HL-60 (cell line): ENCODE data around the gene VPS18.
"Not testable (repeated sequence)": the region's sequence is repeated elsewhere in the genome, so short reads cannot be mapped to it uniquely, and the experiment has no call there.

Experiments
- DNase-seq, 2 experiments: peaks; one replicate each; pipeline ENCODE4 v3.0.0-alpha.2; 2010 to 2020; ENCODE audit warnings: low read depth in 1 of 2, low spot score in 1 of 2
- H3K27ac ChIP-seq: fragments of 250-450 bp; sonication (Bioruptor Pico); replicated peaks from 2 replicates; pipeline ENCODE4 v1.5.1; 2020; ENCODE audit warnings: mild to moderate bottlenecking, moderate library complexity
- H3K27me3 ChIP-seq: fragments of 250-450 bp; sonication (Bioruptor Pico); 2 replicates; pipeline ENCODE4 v1.5.1; 2021; ENCODE audit warnings: mild to moderate bottlenecking, moderate library complexity; ENCODE audit not compliant: insufficient read depth, poor library complexity, severe bottlenecking
- H3K4me3 ChIP-seq: replicated peaks from 2 replicates; pipeline ENCODE4 v1.5.1; 2011; ENCODE audit warnings: mild to moderate bottlenecking, control low read depth, low read length; ENCODE audit not compliant: insufficient read depth
- CTCF ChIP-seq: IDR thresholded peaks from one replicate; pipeline ENCODE4 v1.5.1; 2011; ENCODE audit warnings: low read length, control low read depth, inconsistent platforms; ENCODE audit not compliant: insufficient read depth
- GABPA ChIP-seq: IDR thresholded peaks from 2 replicates; pipeline ENCODE4 v1.6.1; 2012; ENCODE audit warnings: low read depth
- POLR2AphosphoS5 ChIP-seq: IDR thresholded peaks from 2 replicates; pipeline ENCODE4 v1.6.1; 2012; ENCODE audit warnings: low read depth
- REST ChIP-seq: IDR thresholded peaks from 2 replicates; pipeline ENCODE4 v1.6.1; 2012; ENCODE audit warnings: low read depth; ENCODE audit not compliant: insufficient replicate concordance
- SPI1 ChIP-seq: IDR thresholded peaks from 2 replicates; pipeline ENCODE4 v1.6.1; 2012; ENCODE audit warnings: low read depth, mild to moderate bottlenecking, borderline replicate concordance

Gene VPS18

GRCh38 chr15:40857601-40858341, 36.5 kb upstream of the VPS18 start:
- no peak overlapping the region for H3K27ac ChIP-seq
- TF ChIP-seq GABPA (no peak), CTCF (peak; percentile 99), REST (no peak), POLR2AphosphoS5 (no peak)

DNA sequence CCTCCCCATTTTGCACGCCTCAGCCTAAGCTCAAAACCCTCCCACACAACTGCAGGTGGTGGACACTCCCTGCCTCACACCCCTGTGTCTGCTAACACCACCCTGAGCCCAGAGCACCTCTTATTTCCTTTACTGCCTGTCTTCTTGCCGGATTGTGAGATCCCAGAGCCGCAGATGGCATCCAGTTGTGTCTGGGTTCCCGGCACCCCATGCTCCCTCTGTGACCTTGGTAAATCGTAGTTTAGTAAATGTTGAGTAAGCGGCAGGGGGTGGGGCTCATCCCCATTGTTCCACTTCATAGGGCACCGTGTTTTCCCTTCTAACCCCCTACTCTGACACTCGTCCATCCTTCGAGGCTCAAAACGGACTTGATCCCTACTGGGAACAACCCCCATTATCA, 35.5 kb upstream of the VPS18 start:
- H3K27me3 ChIP-seq, result no peaks in the 10 kb centered on the region
- TF ChIP-seq GABPA (no peak), CTCF (no peak), REST (no peak), POLR2AphosphoS5 (no peak), SPI1 (no peak)
- H3K27ac ChIP-seq, result no peak overlapping the region
- no peak overlapping the region for H3K4me3 ChIP-seq
- no peak for DNase-seq

More at GRCh38 chr15:40857601-40858341, 36.5 kb upstream of the VPS18 start:
- DNase-seq, result peak in 1 of 2 experiments; percentile 81
- no peaks in the 10 kb centered on the region for H3K27me3 ChIP-seq
- no peak overlapping the region for H3K4me3 ChIP-seq

- no peaks in the 10 kb centered on the region for H3K27me3 ChIP-seq
- TF ChIP-seq GABPA (no peak), POLR2AphosphoS5 (no peak), CTCF (peak; percentile 84)
- H3K27ac ChIP-seq, result no peak overlapping the region
- no peak overlapping the region for H3K4me3 ChIP-seq
- peak; percentile 70 to 87 for DNase-seq
These were observed 34.9 kb upstream of the VPS18 start for GRCh38 chr15:40859206-40859851.

DNA sequence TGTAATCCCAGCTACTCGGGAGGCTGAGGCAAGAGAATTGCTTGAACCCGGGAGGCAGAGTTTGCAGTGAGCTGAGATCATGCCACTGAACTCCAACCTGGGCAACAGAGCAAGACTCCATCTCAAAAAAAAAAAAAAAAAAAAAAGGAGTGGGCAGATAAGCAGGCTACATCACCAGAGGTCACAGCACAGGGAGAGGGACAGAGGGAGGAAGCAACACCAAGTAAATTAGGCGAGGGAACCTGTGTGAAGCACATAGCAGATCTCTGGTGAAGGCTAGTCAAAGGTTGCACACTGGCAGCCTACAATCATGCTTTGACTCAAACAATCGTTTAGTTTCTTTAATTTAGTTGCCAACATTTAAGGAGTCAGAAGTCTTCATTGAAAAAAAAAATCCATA, 33.1 kb upstream of the VPS18 start:
- H3K4me3 ChIP-seq, H3K27me3 ChIP-seq, H3K27ac ChIP-seq, DNase-seq: not testable (repeated sequence)
